AG09319 (cell line): Measurements from ENCODE around the gene THSD4.

Source experiments
- DNase-seq: peaks from one replicate; pipeline ENCODE4 v3.0.0-alpha.2; 2010; ENCODE audit warnings: low read depth; ENCODE audit errors: extremely low read depth
- CTCF ChIP-seq: IDR thresholded peaks from 2 replicates; pipeline ENCODE4 v1.5.1; 2011; ENCODE audit warnings: low read depth, mild to moderate bottlenecking, inconsistent platforms, low read length, moderate library complexity

The THSD4 gene

DNA sequence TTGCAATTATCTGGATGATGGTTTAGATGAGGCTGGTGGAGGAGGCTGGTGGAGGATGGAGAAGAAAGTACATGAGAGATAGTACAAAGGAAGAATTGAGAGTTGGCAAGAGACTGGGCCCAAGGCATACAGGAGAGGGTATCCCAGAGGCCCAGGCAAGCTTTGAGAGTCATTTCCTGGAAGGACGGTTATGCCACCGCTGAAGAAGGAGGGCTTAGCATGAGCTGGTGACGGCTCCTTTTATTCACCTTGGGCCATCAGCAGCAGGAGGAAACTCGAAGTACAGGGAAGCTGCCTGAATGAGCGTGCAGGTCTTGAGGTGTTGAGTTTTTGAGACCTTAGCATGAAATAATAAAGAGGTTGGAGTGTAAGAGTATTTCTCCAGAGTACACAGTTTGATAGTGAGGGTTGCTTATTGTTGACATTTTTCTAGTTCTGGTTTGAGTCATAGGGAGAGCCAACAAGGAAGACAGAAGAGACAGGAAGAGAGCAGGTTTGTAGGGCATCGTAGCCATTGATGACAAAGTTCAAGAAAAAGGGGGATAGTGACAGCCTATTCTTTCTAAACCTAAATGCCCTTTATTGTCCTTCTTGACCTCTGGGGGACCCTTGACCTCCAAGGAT is 13.8 kb downstream of the THSD4 start:
- TF ChIP-seq CTCF, result no peak
- no peak for DNase-seq

GRCh38 chr15:71129669-71130068 is 14.4 kb downstream of the THSD4 start:
- DNase-seq, result no peak
- no peak for TF ChIP-seq CTCF

- DNase-seq, result no peak
- no peak for TF ChIP-seq CTCF
Observed at GRCh38 chr15:71131601-71132362, 16.5 kb downstream of the THSD4 start.

DNA sequence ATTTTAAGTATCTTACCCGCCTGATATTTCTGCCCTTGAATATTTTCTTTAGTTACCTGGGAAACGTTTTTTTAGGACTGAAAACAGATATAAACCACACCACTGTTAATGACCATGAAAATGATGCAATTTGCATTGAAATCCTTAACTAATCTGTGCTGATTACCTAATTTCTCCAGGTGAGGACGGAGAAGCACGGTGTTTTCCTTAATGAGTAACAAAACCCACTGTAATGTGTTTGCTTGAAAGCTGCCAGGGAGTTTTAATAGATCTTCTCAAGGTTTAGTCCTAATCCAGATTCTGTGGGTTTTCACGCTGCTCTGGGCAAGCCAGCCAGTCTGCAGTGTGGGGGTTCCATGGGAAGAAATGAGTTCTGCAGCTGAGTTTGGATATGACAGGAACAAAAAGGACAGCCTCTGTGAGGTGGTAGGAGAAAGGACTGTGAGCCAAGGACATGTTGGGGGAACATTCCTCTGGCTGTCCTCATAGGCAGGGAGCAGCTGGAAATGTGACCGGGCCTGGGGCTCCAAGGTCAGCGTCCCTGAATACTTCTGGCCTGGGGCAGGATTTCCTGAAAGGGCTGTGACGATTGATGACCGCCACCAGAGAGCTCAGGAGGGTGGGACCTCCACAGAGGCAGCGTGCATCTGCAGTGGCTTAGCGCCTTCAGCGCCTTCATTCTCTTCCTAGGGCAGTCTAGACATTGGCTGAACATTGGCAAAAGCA is 18.6 kb downstream of the THSD4 start:
- TF ChIP-seq CTCF, result no peak
- no peak for DNase-seq

GRCh38 chr15:71136159-71136783 is 21.0 kb downstream of the THSD4 start:
- no peak for TF ChIP-seq CTCF
- no peak for DNase-seq

DNA sequence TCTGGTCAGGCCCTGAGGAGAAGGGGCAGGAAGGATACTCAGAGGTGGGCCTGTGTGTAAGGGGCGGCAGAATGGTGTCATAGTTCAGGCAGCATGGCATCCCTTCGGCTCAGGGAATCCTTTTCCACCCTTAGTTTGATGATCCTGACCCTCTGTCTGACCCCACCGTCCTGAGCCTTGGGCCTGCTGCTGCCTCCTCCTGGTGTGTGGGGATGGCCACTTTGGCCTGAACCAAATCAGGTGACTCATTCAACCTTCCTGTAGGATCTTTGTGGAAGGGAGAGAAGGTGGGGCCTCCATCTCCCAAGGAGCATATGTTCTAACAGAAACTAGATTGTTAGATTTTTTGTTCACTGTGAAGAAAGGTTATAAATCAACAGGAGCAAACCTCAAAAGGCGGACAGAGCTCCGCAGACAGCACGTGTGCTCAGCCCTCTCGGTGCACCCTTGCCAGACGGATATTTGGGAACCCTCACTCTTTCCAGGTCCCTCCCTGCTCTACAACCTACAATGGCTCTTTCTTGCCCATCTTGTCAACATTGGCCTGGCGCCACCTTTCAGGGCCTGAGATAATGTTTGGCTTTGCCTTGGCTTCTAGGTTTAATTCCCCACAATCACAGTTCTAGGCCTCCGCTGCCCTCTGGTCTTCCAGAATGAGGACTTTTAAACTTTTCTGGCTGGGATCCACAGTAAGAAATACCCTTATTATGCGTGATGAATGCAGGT is 21.7 kb downstream of the THSD4 start:
- no peak for TF ChIP-seq CTCF
- no peak for DNase-seq
